GM12878 (cell line): ENCODE data around the gene CAMKK2. TPM values are rescaled to one million over a fixed set of nuclear protein-coding genes. Genes with fewer than 3 reads are reported as not detected.

Experiments used
- ATAC-seq: fragments of 200-7000 bp; cut with Tn5 transposase; 3 replicates; pipeline ENCODE4 v1.9.1; 2020; ENCODE audit warnings: mild to moderate bottlenecking, moderate library complexity
- BruUV-seq: library from RNA; stranded (reverse); fragments of 400-500 nt; replicated peaks from 2 replicates; lab custom pipeline; 2021; lab: Mats Ljungman, UMichigan
- CTCF ChIA-PET: fragments of 300-600 bp; sonication (Branson Sonifier 250); formaldehyde crosslinking; extraction: SDS; loops from one replicate; lab custom pipeline; 2021; ENCODE audit warnings: inconsistent platforms; lab: Yijun Ruan, JAX
- POLR2A ChIA-PET: fragments of 350-600 bp; formaldehyde crosslinking; extraction: SDS; loops from one replicate; lab custom pipeline; 2021; ENCODE audit warnings: inconsistent platforms; lab: Charles Lee
- RAD21 ChIA-PET: fragments of 300-600 bp; sonication (Branson Sonifier 250); formaldehyde crosslinking; loops from one replicate; lab custom pipeline; 2023; ENCODE audit warnings: antibody characterized with exemption; ENCODE audit not compliant: unreplicated experiment; lab: Charles Lee
- SMC1A ChIA-PET: fragments of 300-600 bp; sonication (Branson Sonifier 250); formaldehyde crosslinking; loops from one replicate; lab custom pipeline; 2023; ENCODE audit not compliant: unreplicated experiment, uncharacterized antibody; lab: Charles Lee
- DNase-seq: peaks from one replicate; pipeline ENCODE4 v3.0.0-alpha.2; 2011; ENCODE audit warnings: low read depth, low spot score
- FAIRE-seq: peaks from 3 replicates; lab custom pipeline; 2011; peaks lifted over from hg19 to GRCh38; lab: Jason Lieb, UNC
- H2AFZ ChIP-seq: 2 replicates; pipeline ENCODE4 v1.6.0; 2011; ENCODE audit warnings: low read depth, low read length, control low read depth; ENCODE audit not compliant: control insufficient read depth
- H3K27ac ChIP-seq: 2 replicates; pipeline ENCODE4 v1.5.1; 2011; ENCODE audit warnings: control low read depth; ENCODE audit not compliant: control insufficient read depth, insufficient read depth
- H3K27me3 ChIP-seq, 2 experiments: replicated peaks in 1 of 2; 2 replicates each; pipeline versions ENCODE4 v1.6.0 to v1.6.1; 2011; ENCODE audit warnings: low read length in 1 of 2; ENCODE audit not compliant: control insufficient read depth in 2 of 2, insufficient read depth in 2 of 2
- H3K36me3 ChIP-seq, 2 experiments: 2 replicates each; pipeline ENCODE4 v1.5.1; 2011; ENCODE audit warnings: low read length in 1 of 2; ENCODE audit not compliant: control insufficient read depth in 2 of 2, insufficient read depth in 2 of 2
- H3K4me1 ChIP-seq: 2 replicates; pipeline ENCODE4 v1.6.1; 2011; ENCODE audit warnings: mild to moderate bottlenecking, low read length, moderate library complexity, mixed read lengths; ENCODE audit not compliant: control insufficient read depth, insufficient read depth
- H3K4me2 ChIP-seq: 2 replicates; pipeline ENCODE4 v1.6.0; 2011; ENCODE audit warnings: control low read depth; ENCODE audit not compliant: control insufficient read depth, insufficient read depth
- H3K4me3 ChIP-seq: fragments of 200-600 bp; sonication (generic); 2 replicates; pipeline ENCODE4 v1.5.1; 2016
- H3K79me2 ChIP-seq: 2 replicates; pipeline ENCODE4 v1.6.0; 2011; ENCODE audit warnings: low read length; ENCODE audit not compliant: control insufficient read depth, insufficient read depth
- H3K9ac ChIP-seq: 2 replicates; pipeline ENCODE4 v1.8.0; 2011; ENCODE audit warnings: low read length, control low read depth, mixed read lengths; ENCODE audit not compliant: control insufficient read depth, insufficient read depth
- H3K9me3 ChIP-seq: replicated peaks from 3 replicates; pipeline ENCODE4 v1.5.1; 2011; ENCODE audit warnings: mild to moderate bottlenecking, low read length; ENCODE audit not compliant: control insufficient read depth, insufficient read depth
- H4K20me1 ChIP-seq: 2 replicates; pipeline ENCODE4 v1.6.0; 2011; ENCODE audit not compliant: control insufficient read depth, insufficient read depth
- ASH2L ChIP-seq: fragments of 300-600, 200-600 bp; sonication (generic); IDR thresholded peaks from 2 replicates; pipeline ENCODE4 v1.6.1; 2017; ENCODE audit warnings: low read depth, mild to moderate bottlenecking, borderline replicate concordance
- BACH1 ChIP-seq: fragments of 450-650 bp; IDR thresholded peaks from 2 replicates; pipeline ENCODE4 v1.6.1; 2017; ENCODE audit warnings: mild to moderate bottlenecking, borderline replicate concordance
- GABPA ChIP-seq: IDR thresholded peaks from 2 replicates; pipeline ENCODE4 v1.6.1; 2014; ENCODE audit warnings: antibody characterized with exemption, low read depth, mild to moderate bottlenecking, inconsistent platforms
- MXI1 ChIP-seq: fragments of 150-350 bp; IDR thresholded peaks from 2 replicates; pipeline ENCODE4 v1.6.1; 2011; ENCODE audit warnings: low read depth, mild to moderate bottlenecking, inconsistent platforms, low read length, improper control_type of control experiment
- MYC ChIP-seq: IDR thresholded peaks from 2 replicates; pipeline ENCODE4 v1.6.1; 2011; ENCODE audit warnings: mild to moderate bottlenecking, low read length, moderate library complexity, inconsistent platforms; ENCODE audit not compliant: insufficient read depth, insufficient replicate concordance, insufficient read length, severe bottlenecking
- NFYA ChIP-seq: IDR thresholded peaks from 2 replicates; pipeline ENCODE4 v1.6.1; 2011; ENCODE audit warnings: low read depth, mild to moderate bottlenecking, low read length, improper control_type of control experiment, borderline replicate concordance
- SMAD1 ChIP-seq: fragments of 450-650 bp; IDR thresholded peaks from 2 replicates; pipeline ENCODE4 v1.6.1; 2018; ENCODE audit warnings: mild to moderate bottlenecking, low read depth; ENCODE audit not compliant: partially characterized antibody
- SPI1 ChIP-seq: IDR thresholded peaks from 2 replicates; pipeline ENCODE4 v1.6.1; 2011; ENCODE audit warnings: low read depth, mild to moderate bottlenecking, low read length, moderate library complexity, borderline replicate concordance; ENCODE audit not compliant: insufficient read depth
- WGBS: methylation state at CpG from one replicate; pipeline ENCODE4 v1.1.6; 2016; ENCODE audit warnings: low lambda C conversion rate; ENCODE audit not compliant: insufficient replicate concordance, insufficient coverage; ENCODE audit errors: missing lambda C conversion rate; 5-methylcytosine and 5-hydroxymethylcytosine counted together
- in situ Hi-C: fragments of 300-500 bp; cut with MboI; formaldehyde crosslinking; loops from 9 replicates; pipeline ENCODE4 v1.14.3; 2018; ENCODE audit warnings: mixed read lengths
- intact Hi-C: fragments of 100-400 bp; cut with micrococcal nuclease; formaldehyde crosslinking; loops from one replicate; pipeline ENCODE4 v1.14.2; 2022; ENCODE audit not compliant: unreplicated experiment
- polyA plus RNA-seq, 11 experiments: library from polyadenylated mRNA; depleted of rRNA in 4 of 11; unstranded in 6 of 11; stranded (reverse) in 5 of 11; fragments of >200 nt; fragmentation: Nextera tagmentation in 4 of 11; fragmentation: Illumina TruSeq in 1 of 11; extraction: Ambion mirVana in 4 of 11; extraction: Trizol in 1 of 11; gene quantifications; 1 replicate in 1 of 11; 2 replicates in 10 of 11; pipeline versions ENCODE4 v1.2.1 to v1.2.3, GENCODE V29; 2011 to 2016; ENCODE audit warnings: inconsistent platforms in 2 of 11, missing spikeins in 2 of 11, low read depth in 1 of 11
- total RNA-seq, 4 experiments: library from RNA; depleted of rRNA in 3 of 4; stranded (reverse); fragments of >200 nt in 3 of 4; fragmentation: Illumina TruSeq in 1 of 4; extraction: Trizol in 1 of 4; gene quantifications; 2 replicates each; pipeline versions ENCODE4 v1.2.1 to v1.2.3, GENCODE V29; 2013 to 2021
- TF ChIP-seq, protein P1 (sequence below): fragments of 450-650 bp; IDR thresholded peaks from 2 replicates; pipeline ENCODE4 v1.6.1; 2017; ENCODE audit warnings: mild to moderate bottlenecking, moderate library complexity

Gene CAMKK2
- total and polyA plus RNA-seq, 10 of the 15 experiments (the other 5 are each of a cell fraction or from before 2014, with no cell fraction given), result 5.2 to 40.6 (median 26.6) TPM

GRCh38 chr12:121222847-121223246, 73.7 kb downstream of the CAMKK2 start:
- BruUV-seq, result no TSS peak
- H4K20me1 ChIP-seq, result no peaks in the 10 kb centered on the region
- H3K36me3 ChIP-seq, result peaks cover 0 to 4% of the 10 kb centered on the region in 2 experiments; a peak in 3 of 4 replicates
- 63% methylated on average over 10 of the region's 10 CpGs for WGBS
- H3K9ac ChIP-seq, result no peak overlapping the region
- ChIA-PET POLR2A (no interaction called here), SMC1A (no interaction called here), RAD21 (interaction anchor here (1.2 kb wide), 1 partner anchor 104 kb away, joined by 3 read pairs; no protein-coding TSS in a partner anchor)
- H3K9me3 ChIP-seq, result no peaks in the 10 kb centered on the region
- H3K27ac ChIP-seq, result no peak overlapping the region
- H3K4me2 ChIP-seq, result no peak overlapping the region
- ATAC-seq, result peak; percentile 31
- no peaks in the 10 kb centered on the region for H3K27me3 ChIP-seq
- intact Hi-C loops, result no loop called here
- no peaks in the 10 kb centered on the region for H3K79me2 ChIP-seq
- H2AFZ ChIP-seq, result no peak overlapping the region
- TF ChIP-seq SPI1 (no peak), BACH1 (no peak), NFYA (no peak), MYC (no peak), SMAD1 (no peak), ASH2L (no peak), GABPA (no peak), MXI1 (no peak)
- TF ChIP-seq, protein P1, sequence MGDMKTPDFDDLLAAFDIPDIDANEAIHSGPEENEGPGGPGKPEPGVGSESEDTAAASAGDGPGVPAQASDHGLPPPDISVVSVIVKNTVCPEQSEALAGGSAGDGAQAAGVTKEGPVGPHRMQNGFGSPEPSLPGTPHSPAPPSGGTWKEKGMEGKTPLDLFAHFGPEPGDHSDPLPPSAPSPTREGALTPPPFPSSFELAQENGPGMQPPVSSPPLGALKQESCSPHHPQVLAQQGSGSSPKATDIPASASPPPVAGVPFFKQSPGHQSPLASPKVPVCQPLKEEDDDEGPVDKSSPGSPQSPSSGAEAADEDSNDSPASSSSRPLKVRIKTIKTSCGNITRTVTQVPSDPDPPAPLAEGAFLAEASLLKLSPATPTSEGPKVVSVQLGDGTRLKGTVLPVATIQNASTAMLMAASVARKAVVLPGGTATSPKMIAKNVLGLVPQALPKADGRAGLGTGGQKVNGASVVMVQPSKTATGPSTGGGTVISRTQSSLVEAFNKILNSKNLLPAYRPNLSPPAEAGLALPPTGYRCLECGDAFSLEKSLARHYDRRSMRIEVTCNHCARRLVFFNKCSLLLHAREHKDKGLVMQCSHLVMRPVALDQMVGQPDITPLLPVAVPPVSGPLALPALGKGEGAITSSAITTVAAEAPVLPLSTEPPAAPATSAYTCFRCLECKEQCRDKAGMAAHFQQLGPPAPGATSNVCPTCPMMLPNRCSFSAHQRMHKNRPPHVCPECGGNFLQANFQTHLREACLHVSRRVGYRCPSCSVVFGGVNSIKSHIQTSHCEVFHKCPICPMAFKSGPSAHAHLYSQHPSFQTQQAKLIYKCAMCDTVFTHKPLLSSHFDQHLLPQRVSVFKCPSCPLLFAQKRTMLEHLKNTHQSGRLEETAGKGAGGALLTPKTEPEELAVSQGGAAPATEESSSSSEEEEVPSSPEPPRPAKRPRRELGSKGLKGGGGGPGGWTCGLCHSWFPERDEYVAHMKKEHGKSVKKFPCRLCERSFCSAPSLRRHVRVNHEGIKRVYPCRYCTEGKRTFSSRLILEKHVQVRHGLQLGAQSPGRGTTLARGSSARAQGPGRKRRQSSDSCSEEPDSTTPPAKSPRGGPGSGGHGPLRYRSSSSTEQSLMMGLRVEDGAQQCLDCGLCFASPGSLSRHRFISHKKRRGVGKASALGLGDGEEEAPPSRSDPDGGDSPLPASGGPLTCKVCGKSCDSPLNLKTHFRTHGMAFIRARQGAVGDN, result no peak
- TF ChIP-seq, all 136 proteins: peak for 0
- DNase-seq (no peak), FAIRE-seq (no peak)
- in situ Hi-C loops, result no loop called here
- H3K4me1 ChIP-seq, result peaks cover 16% of the 10 kb centered on the region
- CTCF ChIA-PET, result interaction anchor here (0.6 to 5.5 kb wide), 3 partner anchors 162 to 641 kb away, joined by 3 to 32 read pairs (median 4); no protein-coding TSS in a partner anchor
- no peak overlapping the region for H3K4me3 ChIP-seq
